GM13977 (cell line): ENCODE data around the gene AGAP2.
"Not testable (repeated sequence)": the region's sequence is repeated elsewhere in the genome, so short reads cannot be mapped to it uniquely, and the experiment has no call there.

ENCODE experiments used
- DNase-seq: peaks from one replicate; pipeline ENCODE4 v3.0.0; 2012; ENCODE audit warnings: low spot score
- CTCF ChIP-seq: IDR thresholded peaks from 2 replicates; pipeline ENCODE4 v1.5.1; 2012; ENCODE audit warnings: mild to moderate bottlenecking, control low read depth; ENCODE audit not compliant: insufficient read depth; ENCODE audit errors: extremely low read depth, missing control alignments
- in situ Hi-C: fragments of 300-500 bp; cut with MboI; formaldehyde crosslinking; loops from one replicate; pipeline ENCODE4 v1.12.0; 2022; ENCODE audit warnings: low sequenced_read_pairs, low pct_unique_long_range_greater_than_20kb, mixed read lengths, inconsistent platforms; ENCODE audit not compliant: unreplicated experiment

AGAP2 gene

GRCh38 chr12:57687862-57688261 is 50.7 kb downstream of the AGAP2 start:
- in situ Hi-C loops, result no loop called here
- TF ChIP-seq CTCF, result no peak
- no peak for DNase-seq

- no peak for TF ChIP-seq CTCF
- in situ Hi-C loops, result no loop called here
- no peak for DNase-seq
Observed at GRCh38 chr12:57679697-57680096, 58.8 kb downstream of the AGAP2 start.

GRCh38 chr12:57677947-57678346 is 60.6 kb downstream of the AGAP2 start:
- in situ Hi-C loops, result not testable (repeated sequence)

GRCh38 chr12:57674691-57675090 is 63.9 kb downstream of the AGAP2 start:
- no peak for TF ChIP-seq CTCF
- in situ Hi-C loops, result no loop called here
- no peak for DNase-seq

More at GRCh38 chr12:57677947-57678346, 60.6 kb downstream of the AGAP2 start:
- DNase-seq, result not testable (repeated sequence)
